ENCODE data around the gene SENP1.
A peak's percentile ranks its signal among the peaks of the same experiment; 100 is the strongest.

Gene SENP1

DNA sequence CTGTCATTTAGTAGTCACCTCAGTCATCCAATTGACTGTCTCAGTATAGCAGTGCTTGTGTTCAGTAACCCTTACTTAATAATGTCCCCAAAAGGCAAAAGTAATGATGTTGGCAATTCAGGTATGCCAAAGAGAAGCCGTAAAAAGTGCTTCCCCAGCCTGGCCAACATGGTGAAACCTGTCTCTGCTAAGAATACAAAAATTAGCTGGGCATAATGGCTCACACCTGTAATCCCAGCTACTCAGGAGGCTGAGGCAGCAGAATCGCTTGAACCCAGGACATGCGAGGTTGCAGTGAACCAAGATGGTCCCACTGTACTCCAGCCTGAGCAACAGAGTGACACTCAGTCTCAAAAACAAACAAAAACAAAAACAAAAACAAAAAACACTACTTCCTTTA lies 33.6 kb downstream of the SENP1 start:
- no peak overlapping the region for H3K18ac ChIP-seq (ENCODE audit: low read length)
- peaks cover 7 to 9% of the 10 kb centered on the region in 2 experiments for H3K36me3 ChIP-seq (ENCODE audit: control insufficient read depth in 1 of 2, insufficient read depth in 2 of 2, low read length in 2 of 2)
- no peak overlapping the region for H2BK5ac ChIP-seq (ENCODE audit: low read depth, low read length, poor library complexity)
- H4K12ac ChIP-seq (ENCODE audit: low read depth, low read length), result no peak overlapping the region
- H4K91ac ChIP-seq (ENCODE audit: low read depth, low read length), result no peak overlapping the region
- no peak overlapping the region for H4K8ac ChIP-seq (ENCODE audit: low read depth, low read length)
- H3K79me2 ChIP-seq (ENCODE audit: control insufficient read depth, insufficient read depth, low read length, poor library complexity), result no peaks in the 10 kb centered on the region
- no peak for DNase-seq
- no CpG with 5 or more reads among the region's 3 CpGs for WGBS (ENCODE audit: extremely low coverage, insufficient coverage, insufficient read length)
- no peak overlapping the region for H3K9ac ChIP-seq (ENCODE audit: low read length)
- no peak overlapping the region for H2BK12ac ChIP-seq (ENCODE audit: low read length)
- no peak overlapping the region for H3K4me2 ChIP-seq (ENCODE audit: low read length)
- no peak overlapping the region for H3K27ac ChIP-seq (ENCODE audit: low read depth, low read length)
- H2AFZ ChIP-seq (ENCODE audit: insufficient read depth, low read length, poor library complexity), result no peak overlapping the region
- H2BK120ac ChIP-seq (ENCODE audit: insufficient read depth, low read length, poor library complexity), result no peak overlapping the region
- H3K4ac ChIP-seq (ENCODE audit: low read depth, low read length), result no peak overlapping the region
- H3K27me3 ChIP-seq (ENCODE audit: insufficient read depth, low read length), result no peaks in the 10 kb centered on the region
- no peak overlapping the region for H3K4me3 ChIP-seq (ENCODE audit: low read depth, low read length)
- no peaks in the 10 kb centered on the region for H3K9me3 ChIP-seq (ENCODE audit: insufficient read depth, low read depth, low read length)
- no peak overlapping the region for H3K14ac ChIP-seq (ENCODE audit: low read length)
- no peaks in the 10 kb centered on the region for H3K79me1 ChIP-seq (ENCODE audit: low read length)
- H3K4me1 ChIP-seq (ENCODE audit: control insufficient read depth in 1 of 2, insufficient read depth in 2 of 2, low read length in 2 of 2), result no peaks in the 10 kb centered on the region
- H2AK5ac ChIP-seq (ENCODE audit: low read length), result no peak overlapping the region
- H3K23ac ChIP-seq (ENCODE audit: low read length), result no peak overlapping the region

DNA sequence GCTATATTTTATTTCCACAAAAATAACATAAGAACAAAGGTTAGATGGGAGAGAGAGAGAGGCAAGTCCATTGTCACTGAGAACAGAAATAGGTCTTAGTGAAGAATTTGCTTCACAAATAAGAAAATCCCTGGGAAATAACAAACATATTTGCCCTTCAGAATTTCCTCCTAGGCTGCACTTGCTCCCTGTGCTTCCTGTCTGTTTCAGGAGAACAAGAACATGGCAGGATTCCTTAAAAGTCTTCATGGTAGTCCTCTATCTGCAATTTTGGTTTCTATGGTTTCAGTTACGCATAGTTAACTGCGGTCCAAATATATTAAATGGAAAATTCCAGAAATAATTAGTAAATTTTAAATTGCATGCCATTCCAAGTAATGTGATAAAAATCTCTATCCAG lies 34.1 kb downstream of the SENP1 start:
- H4K12ac ChIP-seq (ENCODE audit: low read depth, low read length), result no peak overlapping the region
- H2BK120ac ChIP-seq (ENCODE audit: insufficient read depth, low read length, poor library complexity), result no peak overlapping the region
- H3K27ac ChIP-seq (ENCODE audit: low read depth, low read length), result no peak overlapping the region
- no peak overlapping the region for H4K8ac ChIP-seq (ENCODE audit: low read depth, low read length)
- no peaks in the 10 kb centered on the region for H3K27me3 ChIP-seq (ENCODE audit: insufficient read depth, low read length)
- H3K79me2 ChIP-seq (ENCODE audit: control insufficient read depth, insufficient read depth, low read length, poor library complexity), result no peaks in the 10 kb centered on the region
- DNase-seq, result peak in 1 of 2 donors; percentile 48
- no peak overlapping the region for H3K18ac ChIP-seq (ENCODE audit: low read length)
- no peak overlapping the region for H3K4me3 ChIP-seq (ENCODE audit: low read depth, low read length)
- no peak overlapping the region for H2BK12ac ChIP-seq (ENCODE audit: low read length)
- H4K91ac ChIP-seq (ENCODE audit: low read depth, low read length), result no peak overlapping the region
- no peak overlapping the region for H3K23ac ChIP-seq (ENCODE audit: low read length)
- H3K79me1 ChIP-seq (ENCODE audit: low read length), result no peaks in the 10 kb centered on the region
- no CpG with 5 or more reads among the region's 2 CpGs for WGBS (ENCODE audit: extremely low coverage, insufficient coverage, insufficient read length)
- H3K36me3 ChIP-seq (ENCODE audit: control insufficient read depth in 1 of 2, insufficient read depth in 2 of 2, low read length in 2 of 2), result peaks cover 7 to 9% of the 10 kb centered on the region in 2 experiments
- H2BK5ac ChIP-seq (ENCODE audit: low read depth, low read length, poor library complexity), result no peak overlapping the region
- no peaks in the 10 kb centered on the region for H3K4me1 ChIP-seq (ENCODE audit: control insufficient read depth in 1 of 2, insufficient read depth in 2 of 2, low read length in 2 of 2)
- no peak overlapping the region for H3K14ac ChIP-seq (ENCODE audit: low read length)
- H2AFZ ChIP-seq (ENCODE audit: insufficient read depth, low read length, poor library complexity), result no peak overlapping the region
- no peak overlapping the region for H3K4ac ChIP-seq (ENCODE audit: low read depth, low read length)
- H3K9ac ChIP-seq (ENCODE audit: low read length), result no peak overlapping the region
- H3K9me3 ChIP-seq (ENCODE audit: insufficient read depth, low read depth, low read length), result no peaks in the 10 kb centered on the region
- H2AK5ac ChIP-seq (ENCODE audit: low read length), result no peak overlapping the region
- no peak overlapping the region for H3K4me2 ChIP-seq (ENCODE audit: low read length)

DNA sequence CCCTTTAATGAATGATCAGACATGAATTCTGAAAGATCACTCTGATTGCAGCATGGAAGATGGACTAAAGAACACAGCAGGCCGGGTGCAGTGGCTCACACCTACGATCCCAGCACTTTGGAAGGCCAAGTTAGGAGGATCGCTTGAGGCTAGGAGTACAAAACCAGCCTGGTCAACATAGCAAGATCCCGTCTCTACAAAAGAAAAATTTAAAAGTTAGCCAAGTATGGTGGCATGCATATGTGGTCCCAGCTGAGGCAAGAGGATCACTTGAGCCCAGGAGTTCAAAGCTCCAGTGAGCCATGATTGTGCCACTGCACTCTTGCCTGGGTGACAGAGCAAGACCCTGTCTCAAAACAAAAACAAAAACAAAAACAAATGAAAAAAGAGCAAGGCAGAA lies 35.1 kb downstream of the SENP1 start:
- Histone ChIP-seq H3K9ac (ENCODE audit: low read length) (no peak overlapping the region), H4K91ac (ENCODE audit: low read depth, low read length) (no peak overlapping the region), H3K14ac (ENCODE audit: low read length) (no peak overlapping the region), H2AK5ac (ENCODE audit: low read length) (no peak overlapping the region), H3K36me3 (ENCODE audit: control insufficient read depth in 1 of 2, insufficient read depth in 2 of 2, low read length in 2 of 2) (peaks cover 9% of the 10 kb centered on the region in 2 experiments), H3K9me3 (ENCODE audit: insufficient read depth, low read depth, low read length) (no peaks in the 10 kb centered on the region), H3K18ac (ENCODE audit: low read length) (no peak overlapping the region), H2BK120ac (ENCODE audit: insufficient read depth, low read length, poor library complexity) (no peak overlapping the region), H3K23ac (ENCODE audit: low read length) (no peak overlapping the region), H3K4me3 (ENCODE audit: low read depth, low read length) (no peak overlapping the region), H3K27ac (ENCODE audit: low read depth, low read length) (no peak overlapping the region), H3K4me1 (ENCODE audit: control insufficient read depth in 1 of 2, insufficient read depth in 2 of 2, low read length in 2 of 2) (no peaks in the 10 kb centered on the region), H3K79me1 (ENCODE audit: low read length) (no peaks in the 10 kb centered on the region), H3K4ac (ENCODE audit: low read depth, low read length) (no peak overlapping the region), H4K8ac (ENCODE audit: low read depth, low read length) (no peak overlapping the region), H3K79me2 (ENCODE audit: control insufficient read depth, insufficient read depth, low read length, poor library complexity) (no peaks in the 10 kb centered on the region), H3K27me3 (ENCODE audit: insufficient read depth, low read length) (no peaks in the 10 kb centered on the region), H2BK12ac (ENCODE audit: low read length) (no peak overlapping the region), H2AFZ (ENCODE audit: insufficient read depth, low read length, poor library complexity) (no peak overlapping the region), H2BK5ac (ENCODE audit: low read depth, low read length, poor library complexity) (no peak overlapping the region), H4K12ac (ENCODE audit: low read depth, low read length) (no peak overlapping the region), H3K4me2 (ENCODE audit: low read length) (no peak overlapping the region)
- no peak for DNase-seq
- no CpG with 5 or more reads among the region's 4 CpGs for WGBS (ENCODE audit: extremely low coverage, insufficient coverage, insufficient read length)

DNA sequence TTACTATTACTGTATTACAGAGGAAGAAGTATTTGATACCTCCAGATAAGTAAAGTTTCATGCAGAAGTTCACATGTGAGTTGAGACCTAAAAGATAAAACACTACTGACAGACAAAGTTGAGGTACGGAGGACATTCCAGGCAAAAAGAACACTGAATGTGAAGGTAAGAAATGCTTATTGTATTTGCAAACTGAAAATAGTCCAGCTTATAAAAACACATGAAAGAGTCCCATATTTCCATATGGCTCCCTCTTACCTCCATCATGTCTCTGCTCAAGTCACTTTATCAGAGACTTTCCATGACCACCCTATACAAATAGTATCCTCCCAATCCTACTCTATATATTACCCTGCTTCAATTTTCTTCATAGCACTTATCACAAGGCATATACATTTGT lies 35.8 kb downstream of the SENP1 start:
- Histone ChIP-seq H4K91ac (ENCODE audit: low read depth, low read length) (no peak overlapping the region), H3K4me2 (ENCODE audit: low read length) (no peak overlapping the region), H3K4me3 (ENCODE audit: low read depth, low read length) (no peak overlapping the region), H4K12ac (ENCODE audit: low read depth, low read length) (no peak overlapping the region), H3K4me1 (ENCODE audit: control insufficient read depth in 1 of 2, insufficient read depth in 2 of 2, low read length in 2 of 2) (no peaks in the 10 kb centered on the region), H2BK5ac (ENCODE audit: low read depth, low read length, poor library complexity) (no peak overlapping the region), H4K8ac (ENCODE audit: low read depth, low read length) (no peak overlapping the region), H3K79me2 (ENCODE audit: control insufficient read depth, insufficient read depth, low read length, poor library complexity) (no peaks in the 10 kb centered on the region), H3K9ac (ENCODE audit: low read length) (no peak overlapping the region), H3K27me3 (ENCODE audit: insufficient read depth, low read length) (no peaks in the 10 kb centered on the region), H3K23ac (ENCODE audit: low read length) (no peak overlapping the region), H3K9me3 (ENCODE audit: insufficient read depth, low read depth, low read length) (no peaks in the 10 kb centered on the region), H2AFZ (ENCODE audit: insufficient read depth, low read length, poor library complexity) (no peak overlapping the region), H2BK12ac (ENCODE audit: low read length) (no peak overlapping the region), H3K14ac (ENCODE audit: low read length) (no peak overlapping the region), H2AK5ac (ENCODE audit: low read length) (no peak overlapping the region), H2BK120ac (ENCODE audit: insufficient read depth, low read length, poor library complexity) (no peak overlapping the region), H3K27ac (ENCODE audit: low read depth, low read length) (no peak overlapping the region), H3K18ac (ENCODE audit: low read length) (no peak overlapping the region), H3K4ac (ENCODE audit: low read depth, low read length) (no peak overlapping the region), H3K79me1 (ENCODE audit: low read length) (no peaks in the 10 kb centered on the region), H3K36me3 (ENCODE audit: control insufficient read depth in 1 of 2, insufficient read depth in 2 of 2, low read length in 2 of 2) (peaks cover 9% of the 10 kb centered on the region in 2 experiments)
- no peak for DNase-seq
- no CpG with 5 or more reads among the region's 1 CpG for WGBS (ENCODE audit: extremely low coverage, insufficient coverage, insufficient read length)

Measured in trophoblast cell (in vitro differentiated cells and primary cell).